ENCODE measurements around the gene KRT74.

KRT74 gene

GRCh38 chr12:52573743-52574142 is at the start of gene KRT74:
Gene KRT74 (minus strand): TSS chr12:52573843. CDS start chr12:52573777, 66 bp downstream.
- no peak for DNase-seq

GRCh38 chr12:52622349-52622748 is 48.7 kb upstream of the KRT74 start:
- DNase-seq: no peak

GRCh38 chr12:52618866-52619265 is 45.2 kb upstream of the KRT74 start:
- no peak for DNase-seq

GRCh38 chr12:52618216-52618615 is 44.6 kb upstream of the KRT74 start, which contains the start of gene KRT73:
Gene KRT73 (minus strand): TSS chr12:52618559. CDS start chr12:52618524, 35 bp downstream.
- DNase-seq: no peak

GRCh38 chr12:52617403-52617785 is 43.8 kb upstream of the KRT74 start:
- no peak for DNase-seq

- no peak for DNase-seq
Observed at GRCh38 chr12:52616680-52617402, 43.2 kb upstream of the KRT74 start.

- DNase-seq: no peak
Observed at GRCh38 chr12:52615912-52616311, 42.3 kb upstream of the KRT74 start.

GRCh38 chr12:52615208-52615868 is 41.7 kb upstream of the KRT74 start:
- peak in 1 of 2 experiments; percentile 42 for DNase-seq

- no peak for DNase-seq
Observed at GRCh38 chr12:52614381-52615207, 41.0 kb upstream of the KRT74 start.

- DNase-seq: no peak
Observed at GRCh38 chr12:52613384-52614030, 39.9 kb upstream of the KRT74 start.

- DNase-seq: no peak
Observed at GRCh38 chr12:52612431-52613383, 39.1 kb upstream of the KRT74 start.

GRCh38 chr12:52611080-52611468 is 37.4 kb upstream of the KRT74 start:
- DNase-seq: no peak

GRCh38 chr12:52608826-52609630 is 35.4 kb upstream of the KRT74 start:
- no peak for DNase-seq

GRCh38 chr12:52608161-52608560 is 34.5 kb upstream of the KRT74 start:
- DNase-seq: no peak

- no peak for DNase-seq
Observed at GRCh38 chr12:52607314-52607713, 33.7 kb upstream of the KRT74 start.

GRCh38 chr12:52606581-52607218 is 33.1 kb upstream of the KRT74 start:
- no peak for DNase-seq

GRCh38 chr12:52606096-52606495 is 32.5 kb upstream of the KRT74 start:
- no peak for DNase-seq

- no peak for DNase-seq
Observed at GRCh38 chr12:52605542-52605941, 31.9 kb upstream of the KRT74 start.

- DNase-seq: no peak
Observed at GRCh38 chr12:52604859-52605258, 31.2 kb upstream of the KRT74 start.

GRCh38 chr12:52603314-52603713 is 29.7 kb upstream of the KRT74 start:
- no peak for DNase-seq

Data from activated CD4-positive, alpha-beta T cell treated with anti-CD3 and anti-CD28 coated beads, Interleukin-2, amount 50 U/mL, for 48 hours (primary cell).